HCT116 (cell line): ENCODE measurements around the gene IL26. TPM values are rescaled to one million over a fixed set of nuclear protein-coding genes. Genes with fewer than 3 reads are reported as not detected.

Source experiments
- ATAC-seq: fragments of 200-7000 bp; cut with Tn5 transposase; 2 replicates; pipeline ENCODE4 v1.9.1; 2020; ENCODE audit warnings: mild to moderate bottlenecking, moderate library complexity
- Bru-seq: library from RNA; stranded (reverse); fragments of 400-500 nt; gene quantifications from one replicate; lab custom pipeline; 2021; lab: Mats Ljungman, UMichigan
- BruChase-seq, 2 experiments: library from RNA; stranded (reverse); fragments of 400-500 nt; gene quantifications; one replicate each; lab custom pipeline; 2021; lab: Mats Ljungman, UMichigan
- BruUV-seq: library from RNA; stranded (reverse); fragments of 400-500 nt; replicated peaks from 2 replicates; lab custom pipeline; 2021; lab: Mats Ljungman, UMichigan
- CTCF ChIA-PET: fragments of 300-600 bp; sonication (Branson Sonifier 250); formaldehyde crosslinking; loops from one replicate; lab custom pipeline; 2021; ENCODE audit warnings: antibody characterized with exemption; lab: Charles Lee
- POLR2A ChIA-PET: fragments of 300-600, 350-600 bp; sonication (Branson Sonifier 250); formaldehyde crosslinking; loops from one replicate; lab custom pipeline; 2021; ENCODE audit warnings: antibody characterized with exemption; lab: Charles Lee
- RAD21 ChIA-PET, 2 experiments: fragments of 300-600 bp; sonication (Branson Sonifier 250); formaldehyde crosslinking; loops; one replicate each; lab custom pipeline; 2023; ENCODE audit warnings: low total read pairs in 2 of 2; ENCODE audit not compliant: uncharacterized antibody in 2 of 2, unreplicated experiment in 2 of 2, low non-redundant PET in 1 of 2; lab: Charles Lee
- DNase-seq: peaks from one replicate; pipeline ENCODE4 v3.0.0-alpha.2; 2010; ENCODE audit warnings: low read depth, low spot score
- H2AFZ ChIP-seq: fragments of 200-600 bp; shearing (Covaris generic), sonication (generic); 2 replicates; pipeline ENCODE4 v1.6.1; 2017; ENCODE audit warnings: low read depth, mixed run types, mixed read lengths, antibody characterized with exemption, low read length; ENCODE audit not compliant: poor library complexity, severe bottlenecking
- H3K27ac ChIP-seq: 2 replicates; pipeline ENCODE4 v1.5.1; 2012; ENCODE audit warnings: low read depth, low read length
- H3K27me3 ChIP-seq: fragments of 200-600 bp; sonication (generic); 2 replicates; pipeline ENCODE4 v1.6.1; 2016; ENCODE audit warnings: mixed run types, low read length, mixed read lengths; ENCODE audit not compliant: insufficient read depth
- H3K36me3 ChIP-seq, 2 experiments: fragments of 200-500 bp in 1 of 2; fragments of 200-600 bp in 1 of 2; sonication (Bioruptor generic) in 1 of 2; sonication (generic) in 1 of 2; 2 replicates each; pipeline versions ENCODE4 v1.5.1 to v1.6.1; 2014 to 2016; ENCODE audit warnings: low read length in 2 of 2, inconsistent platforms in 1 of 2, mixed read lengths in 1 of 2, mixed run types in 1 of 2; ENCODE audit not compliant: insufficient read depth in 2 of 2, control insufficient read depth in 1 of 2
- H3K4me1 ChIP-seq, 2 experiments: fragments of 200-600 bp in 1 of 2; sonication (generic) in 1 of 2; 2 replicates each; pipeline versions ENCODE4 v1.5.1 to v1.6.1; 2012 to 2017; ENCODE audit warnings: low read length in 2 of 2, inconsistent platforms in 1 of 2, mild to moderate bottlenecking in 1 of 2, mixed read lengths in 1 of 2, mixed run types in 1 of 2, moderate library complexity in 1 of 2; ENCODE audit not compliant: insufficient read depth in 2 of 2, control insufficient read depth in 1 of 2
- H3K4me2 ChIP-seq: fragments of 200-600 bp; sonication (generic); 2 replicates; pipeline ENCODE4 v1.6.1; 2017; ENCODE audit warnings: mixed run types, low read length, mixed read lengths
- H3K4me3 ChIP-seq, 2 experiments: fragments of 200-600 bp in 1 of 2; sonication (generic) in 1 of 2; replicated peaks in 1 of 2; 2 replicates each; pipeline ENCODE4 v1.5.1; 2011 to 2016; ENCODE audit warnings: low read length in 2 of 2, control low read depth in 1 of 2, low read depth in 1 of 2, mild to moderate bottlenecking in 1 of 2, mixed read lengths in 1 of 2, mixed run types in 1 of 2
- H3K79me2 ChIP-seq: fragments of 200-600 bp; sonication (generic); 2 replicates; pipeline ENCODE4 v1.6.1; 2017; ENCODE audit warnings: mild to moderate bottlenecking, mixed run types, low read length, moderate library complexity, mixed read lengths; ENCODE audit not compliant: insufficient read depth
- H3K9ac ChIP-seq: fragments of 200-600 bp; sonication (generic); 2 replicates; pipeline ENCODE4 v1.6.1; 2016; ENCODE audit warnings: low read length, mixed read lengths
- H3K9me2 ChIP-seq: fragments of 200-600 bp; sonication (generic), shearing (Covaris generic); 2 replicates; pipeline ENCODE4 v1.6.1; 2017; ENCODE audit warnings: mixed run types, mild to moderate bottlenecking, moderate library complexity; ENCODE audit not compliant: insufficient read depth
- H3K9me3 ChIP-seq, 2 experiments: fragments of 200-500 bp in 1 of 2; fragments of 200-600 bp in 1 of 2; sonication (Bioruptor generic) in 1 of 2; sonication (generic) in 1 of 2; 2 replicates each; pipeline ENCODE4 v1.6.1; 2014 to 2017; ENCODE audit warnings: low read length in 2 of 2, mixed read lengths in 2 of 2, inconsistent platforms in 1 of 2, low read depth in 1 of 2, mild to moderate bottlenecking in 1 of 2, mixed run types in 1 of 2, moderate library complexity in 1 of 2; ENCODE audit not compliant: control insufficient read depth in 1 of 2, insufficient read depth in 1 of 2
- H4K20me1 ChIP-seq: fragments of 200-600 bp; sonication (generic), shearing (Covaris generic); 2 replicates; pipeline ENCODE4 v1.6.1; 2017; ENCODE audit warnings: mixed run types, mild to moderate bottlenecking, moderate library complexity; ENCODE audit not compliant: insufficient read depth
- CBX3 ChIP-seq: IDR thresholded peaks from 2 replicates; pipeline ENCODE4 v1.6.1; 2012; ENCODE audit warnings: low read depth
- CEBPB ChIP-seq: IDR thresholded peaks from 2 replicates; pipeline ENCODE4 v1.6.1; 2012; ENCODE audit warnings: low read depth
- EGR1 ChIP-seq: IDR thresholded peaks from 2 replicates; pipeline ENCODE4 v1.6.1; 2012; ENCODE audit warnings: low read depth
- EZH2 ChIP-seq: fragments of 200-600 bp; sonication (generic); IDR thresholded peaks from 2 replicates; pipeline ENCODE4 v1.6.1; 2017; ENCODE audit warnings: antibody characterized with exemption, mixed run types
- EZH2phosphoT487 ChIP-seq: fragments of 200-600 bp; IDR thresholded peaks from 2 replicates; pipeline ENCODE4 v1.6.1; 2018; ENCODE audit warnings: antibody characterized with exemption, borderline replicate concordance
- FOSL1 ChIP-seq: IDR thresholded peaks from 2 replicates; pipeline ENCODE4 v1.6.1; 2012; ENCODE audit warnings: low read depth
- RAD21 ChIP-seq: IDR thresholded peaks from 2 replicates; pipeline ENCODE4 v1.6.1; 2012; ENCODE audit warnings: low read depth, mild to moderate bottlenecking
- SIN3A ChIP-seq: IDR thresholded peaks from 2 replicates; pipeline ENCODE4 v1.6.1; 2012; ENCODE audit warnings: low read depth
- TCF7L2 ChIP-seq: IDR thresholded peaks from 2 replicates; pipeline ENCODE4 v1.7.0; 2011; ENCODE audit warnings: borderline replicate concordance, inconsistent platforms; ENCODE audit not compliant: insufficient read depth, insufficient read length; ENCODE audit errors: extremely low read depth
- YY1 ChIP-seq: IDR thresholded peaks from 2 replicates; pipeline ENCODE4 v1.6.1; 2011; ENCODE audit warnings: low read length, low read depth, moderate library complexity, mild to moderate bottlenecking; ENCODE audit not compliant: insufficient replicate concordance; ENCODE audit errors: extremely low read depth
- ZNF274 ChIP-seq: fragments of 200-500 bp; sonication (Bioruptor generic); IDR thresholded peaks from 2 replicates; pipeline ENCODE4 v1.6.1; 2014; ENCODE audit warnings: mild to moderate bottlenecking, low read depth, low read length, inconsistent platforms
- intact Hi-C: fragments of 100-400 bp; cut with micrococcal nuclease; formaldehyde crosslinking; loops from 2 replicates; pipeline ENCODE4 v1.10.0; 2022
- long read RNA-seq: library from polyadenylated mRNA; unstranded; transcript quantifications from one replicate; pipeline ENCODE4 v2.0.0, GENCODE V29; 2021; ENCODE audit not compliant: unreplicated experiment
- polyA plus RNA-seq: library from polyadenylated mRNA; unstranded; fragments of >200 nt; gene quantifications from 2 replicates; pipeline ENCODE4 v1.2.1, GENCODE V29; 2012; ENCODE audit warnings: missing spikeins
- total RNA-seq: library from RNA; stranded (reverse); gene quantifications from one replicate; pipeline ENCODE4 v1.2.1, GENCODE V29; 2021; ENCODE audit not compliant: unreplicated experiment
- TF ChIP-seq, protein P1 (sequence below), 3 experiments: fragments of 200-600 bp in 1 of 3; sonication (generic) in 1 of 3; IDR thresholded peaks in 2 of 3; conservative IDR thresholded peaks in 1 of 3; 2 replicates each; pipeline ENCODE4 v1.5.1; 2012 to 2017; ENCODE audit warnings: low read depth in 2 of 3, low read length in 2 of 3, antibody characterized with exemption in 1 of 3, borderline replicate concordance in 1 of 3, control low read depth in 1 of 3, mild to moderate bottlenecking in 1 of 3, mixed read lengths in 1 of 3, mixed run types in 1 of 3, moderate library complexity in 1 of 3; ENCODE audit not compliant: insufficient read depth in 1 of 3
- TF ChIP-seq, protein P2 (sequence below): IDR thresholded peaks from 2 replicates; pipeline ENCODE4 v1.6.1; 2012

IL26 gene, protein sequence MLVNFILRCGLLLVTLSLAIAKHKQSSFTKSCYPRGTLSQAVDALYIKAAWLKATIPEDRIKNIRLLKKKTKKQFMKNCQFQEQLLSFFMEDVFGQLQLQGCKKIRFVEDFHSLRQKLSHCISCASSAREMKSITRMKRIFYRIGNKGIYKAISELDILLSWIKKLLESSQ
- total RNA-seq: not detected
- not detected in 2 replicates for polyA plus RNA-seq
- Bru-seq, nascent RNA: not detected
- not detected for BruChase-seq, experiment 1, labeled RNA remaining after a 6-hour chase
- not detected for BruChase-seq, experiment 2, labeled RNA remaining after a 2-hour chase
- long read RNA-seq: 0 reads

DNA sequence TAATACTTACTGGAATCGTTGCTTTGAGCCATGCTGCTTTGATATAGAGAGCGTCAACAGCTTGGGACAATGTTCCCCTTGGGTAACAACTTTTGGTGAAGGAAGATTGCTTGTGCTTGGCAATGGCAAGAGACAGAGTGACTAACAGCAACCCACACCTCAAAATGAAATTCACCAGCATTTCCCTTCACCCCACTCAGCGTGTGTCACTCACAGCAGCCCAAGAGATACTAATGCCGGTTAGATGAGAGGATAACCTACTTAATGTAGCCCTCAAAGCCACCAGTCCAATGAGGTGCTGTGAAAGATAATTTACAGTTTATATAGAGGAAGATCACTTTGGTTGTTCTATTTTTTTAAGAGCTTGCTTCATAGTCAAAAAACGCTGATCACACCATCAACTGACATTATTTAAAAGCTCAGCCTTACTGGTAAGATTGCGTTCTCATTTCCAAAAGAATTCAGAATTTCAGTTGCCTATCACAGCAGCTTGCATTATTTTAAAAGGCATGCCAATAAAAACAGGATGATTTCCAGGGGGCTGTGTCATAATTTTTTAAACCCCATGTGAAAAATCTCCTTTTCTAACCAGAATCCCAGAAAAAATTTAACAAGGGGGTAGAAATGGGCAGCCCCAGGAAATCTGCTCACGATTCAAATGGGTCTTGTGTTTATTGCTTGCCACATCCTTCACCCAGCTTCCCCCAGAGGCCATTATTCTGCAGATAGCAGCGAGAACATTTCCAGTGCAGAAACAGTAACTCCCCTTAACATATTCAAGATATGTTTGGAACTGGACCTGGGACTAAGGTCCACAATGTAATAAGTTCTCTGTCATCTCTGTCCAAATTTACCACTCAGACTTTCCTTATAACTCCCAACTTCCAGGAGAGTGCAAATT lies at the start of gene IL26:
IL26 (minus strand) TSS at position 235 of the 901 bp plus-strand sequence; CDS start at position 181, 54 bp downstream.
- Histone ChIP-seq H3K9ac (no peak within 1 kb of the TSS), H3K27ac (no peak within 1 kb of the TSS), H3K27me3 (no peaks in the 10 kb centered on the region), H4K20me1 (no peaks in the 10 kb centered on the region), H3K36me3 (no peaks in the 10 kb centered on the region), H3K9me3 (no peaks in the 10 kb centered on the region), H2AFZ (no peak within 1 kb of the TSS), H3K79me2 (no peaks in the 10 kb centered on the region), H3K4me3 (no peak within 1 kb of the TSS), H3K4me2 (no peak within 1 kb of the TSS), H3K4me1 (peaks cover 0 to 8% of the 10 kb centered on the region in 2 experiments; a peak in 1 of 4 replicates), H3K9me2 (no peaks in the 10 kb centered on the region)
- no peak for ATAC-seq
- ChIA-PET RAD21 (no interaction called here), POLR2A (no interaction called here), CTCF (no interaction called here)
- no peak for TF ChIP-seq ZNF274
- no TSS peak for BruUV-seq
- intact Hi-C loops: no loop called here
- DNase-seq: no peak

DNA sequence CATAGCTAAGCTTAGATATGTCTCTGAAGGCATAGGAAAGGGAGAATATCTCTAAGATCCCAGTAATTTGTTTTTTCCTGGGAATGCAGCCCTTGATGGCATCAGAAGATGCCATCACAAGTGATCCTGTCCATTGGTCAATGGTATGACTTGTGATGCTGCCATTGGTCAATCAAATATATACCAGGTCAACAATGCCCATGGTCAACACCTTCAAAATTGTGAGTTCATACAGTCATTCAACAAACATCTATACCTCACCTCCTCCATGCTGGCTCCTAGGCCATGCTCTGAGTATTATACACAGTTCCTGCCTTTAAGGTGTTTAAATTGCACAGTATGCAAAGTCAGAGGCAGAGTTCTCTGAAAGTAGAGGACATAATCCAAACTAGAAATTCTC lies 47.1 kb upstream of the IL26 start:
- Histone ChIP-seq H2AFZ (no peak overlapping the region), H3K4me2 (no peak overlapping the region), H3K36me3 (no peaks in the 10 kb centered on the region), H3K9me2 (peaks cover 2% of the 10 kb centered on the region; the same call in 1 of the 2 replicates), H3K4me1 (peaks cover 4 to 5% of the 10 kb centered on the region in 2 experiments; a peak in 3 of 4 replicates), H3K27me3 (no peaks in the 10 kb centered on the region), H3K4me3 (no peak overlapping the region), H3K27ac (no peak overlapping the region), H3K79me2 (no peaks in the 10 kb centered on the region), H4K20me1 (no peaks in the 10 kb centered on the region), H3K9me3 (no peaks in the 10 kb centered on the region), H3K9ac (no peak overlapping the region)
- DNase-seq (no peak), ATAC-seq (no peak)
- CTCF ChIA-PET: no interaction called here
- intact Hi-C loops: no loop called here
- RAD21 ChIA-PET: no interaction called here
- POLR2A ChIA-PET: no interaction called here
- BruUV-seq: no TSS peak
- TF ChIP-seq, protein P1, sequence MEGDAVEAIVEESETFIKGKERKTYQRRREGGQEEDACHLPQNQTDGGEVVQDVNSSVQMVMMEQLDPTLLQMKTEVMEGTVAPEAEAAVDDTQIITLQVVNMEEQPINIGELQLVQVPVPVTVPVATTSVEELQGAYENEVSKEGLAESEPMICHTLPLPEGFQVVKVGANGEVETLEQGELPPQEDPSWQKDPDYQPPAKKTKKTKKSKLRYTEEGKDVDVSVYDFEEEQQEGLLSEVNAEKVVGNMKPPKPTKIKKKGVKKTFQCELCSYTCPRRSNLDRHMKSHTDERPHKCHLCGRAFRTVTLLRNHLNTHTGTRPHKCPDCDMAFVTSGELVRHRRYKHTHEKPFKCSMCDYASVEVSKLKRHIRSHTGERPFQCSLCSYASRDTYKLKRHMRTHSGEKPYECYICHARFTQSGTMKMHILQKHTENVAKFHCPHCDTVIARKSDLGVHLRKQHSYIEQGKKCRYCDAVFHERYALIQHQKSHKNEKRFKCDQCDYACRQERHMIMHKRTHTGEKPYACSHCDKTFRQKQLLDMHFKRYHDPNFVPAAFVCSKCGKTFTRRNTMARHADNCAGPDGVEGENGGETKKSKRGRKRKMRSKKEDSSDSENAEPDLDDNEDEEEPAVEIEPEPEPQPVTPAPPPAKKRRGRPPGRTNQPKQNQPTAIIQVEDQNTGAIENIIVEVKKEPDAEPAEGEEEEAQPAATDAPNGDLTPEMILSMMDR (IDR thresholded peaks at IDR 0.05 in 2 of 3, conservative IDR thresholded peaks at IDR 0.05 in 1 of 3; ENCODE audit: borderline replicate concordance in 1 of 3, insufficient read depth in 1 of 3, low read depth in 2 of 3, low read length in 2 of 3): no peak
- TF ChIP-seq EZH2: no peak
- no peak for TF ChIP-seq FOSL1
- TF ChIP-seq EGR1: no peak
- TF ChIP-seq, protein P2, sequence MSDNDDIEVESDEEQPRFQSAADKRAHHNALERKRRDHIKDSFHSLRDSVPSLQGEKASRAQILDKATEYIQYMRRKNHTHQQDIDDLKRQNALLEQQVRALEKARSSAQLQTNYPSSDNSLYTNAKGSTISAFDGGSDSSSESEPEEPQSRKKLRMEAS: no peak
- TF ChIP-seq EZH2phosphoT487: no peak
- TF ChIP-seq RAD21: no peak
- no peak for TF ChIP-seq TCF7L2
- no peak for TF ChIP-seq YY1
- TF ChIP-seq CEBPB: no peak
- no peak for TF ChIP-seq ZNF274
- TF ChIP-seq SIN3A: no peak
- TF ChIP-seq CBX3: no peak
